Measurements from ENCODE around the gene CLCN4. TPM values are rescaled to one million over a fixed set of nuclear protein-coding genes. Genes with fewer than 3 reads are reported as not detected.

CLCN4 gene
- total RNA-seq, 1 experiment from 2014 or later: 6.9 TPM

GRCh38 chrX:10278716-10279115 is 121.9 kb downstream of the CLCN4 start:
- WGBS (ENCODE audit: extremely low coverage, insufficient read length, low lambda C conversion rate): no CpG with 5 or more reads among the region's 2 CpGs
- Histone ChIP-seq H3K18ac (ENCODE audit: insufficient read length, low read depth, low read length) (no peak overlapping the region), H3K56ac (ENCODE audit: insufficient read length, low read depth, low read length) (no peak overlapping the region), H3K4me1 (ENCODE audit: insufficient read depth, low read length) (no peaks in the 10 kb centered on the region), H3K14ac (ENCODE audit: insufficient read depth, low read length) (no peak overlapping the region), H3K9me3 (ENCODE audit: control insufficient read depth, low read depth, low read length) (no peaks in the 10 kb centered on the region), H2BK12ac (ENCODE audit: insufficient read length, low read depth, low read length) (no peak overlapping the region), H3K9ac (ENCODE audit: extremely low read depth, insufficient read length, low read length) (no peak overlapping the region), H2AK5ac (ENCODE audit: insufficient read length, low read length) (no peak overlapping the region), H2BK5ac (ENCODE audit: insufficient read length, low read length) (no peak overlapping the region), H4K5ac (ENCODE audit: insufficient read length, low read depth, low read length) (no peak overlapping the region), H4K20me1 (ENCODE audit: control insufficient read depth, insufficient read depth, insufficient read length) (no peaks in the 10 kb centered on the region), H2BK15ac (ENCODE audit: low read depth, low read length) (no peak overlapping the region), H3K27me3 (ENCODE audit: insufficient read depth, low read length) (no peaks in the 10 kb centered on the region), H3K79me2 (ENCODE audit: insufficient read depth, low read length) (no peaks in the 10 kb centered on the region), H3K23ac (ENCODE audit: insufficient read length, low read depth, low read length) (no peak overlapping the region), H4K8ac (replicated peaks; ENCODE audit: insufficient read length, low read depth, low read length) (no peak overlapping the region), H3K4ac (ENCODE audit: low read depth, low read length) (no peak overlapping the region), H2BK120ac (ENCODE audit: low read depth, low read length, poor library complexity, severe bottlenecking) (no peak overlapping the region), H3T11ph (ENCODE audit: low read length) (no peak overlapping the region), H3K79me1 (ENCODE audit: insufficient read depth, low read depth, low read length, poor library complexity, severe bottlenecking) (no peaks in the 10 kb centered on the region), H4K91ac (ENCODE audit: insufficient read length, low read depth, low read length) (no peak overlapping the region), H3K27ac (ENCODE audit: insufficient read length, low read depth, low read length) (no peak overlapping the region), H3K4me2 (ENCODE audit: insufficient read depth, insufficient read length, low read length) (no peak overlapping the region), H2BK20ac (ENCODE audit: low read depth, low read length, poor library complexity, severe bottlenecking) (no peak overlapping the region), H2AFZ (ENCODE audit: low read length) (no peak overlapping the region), H3K23me2 (ENCODE audit: insufficient read length, low read depth, low read length, poor library complexity, severe bottlenecking) (no peaks in the 10 kb centered on the region)
- TF ChIP-seq CTCF (conservative IDR thresholded peaks at IDR 0.05): no peak
- no peak overlapping the region for H3K27ac Mint-ChIP-seq
- peaks cover 35 to 38% of the 10 kb centered on the region in 2 experiments for H3K9me3 Mint-ChIP-seq
- DNase-seq: no peak
- H3K36me3 Mint-ChIP-seq (ENCODE audit: insufficient read depth in 1 of 3, low read depth in 3 of 3): 0 out of 7 replicates have a peak, but pooled peaks cover 0 to 3% (median 0%) of the 10 kb centered on the region in 3 experiments
- peaks cover 0 to 2% of the 10 kb centered on the region in 2 experiments; a peak in 1 of 4 replicates for H3K4me1 Mint-ChIP-seq
- peaks cover 2% of the 10 kb centered on the region; the same call in 1 of the 2 replicates for H3K27me3 Mint-ChIP-seq (ENCODE audit: low read depth)
- no peak overlapping the region for H3K4me3 Mint-ChIP-seq
